Measurements from ENCODE around the gene TNFAIP8L1.

- TF ChIP-seq CTCF (IDR thresholded peaks at IDR 0.05) (peak in 1 of 5 experiments; percentile 8), POLR2A (IDR thresholded peaks at IDR 0.05) (no peak)
Observed at GRCh38 chr19:4589579-4590410, 49.5 kb upstream of the TNFAIP8L1 start.

All from tibial nerve (tissue), 3 donors.